ENCODE data around the gene IL31.

Gene IL31

DNA sequence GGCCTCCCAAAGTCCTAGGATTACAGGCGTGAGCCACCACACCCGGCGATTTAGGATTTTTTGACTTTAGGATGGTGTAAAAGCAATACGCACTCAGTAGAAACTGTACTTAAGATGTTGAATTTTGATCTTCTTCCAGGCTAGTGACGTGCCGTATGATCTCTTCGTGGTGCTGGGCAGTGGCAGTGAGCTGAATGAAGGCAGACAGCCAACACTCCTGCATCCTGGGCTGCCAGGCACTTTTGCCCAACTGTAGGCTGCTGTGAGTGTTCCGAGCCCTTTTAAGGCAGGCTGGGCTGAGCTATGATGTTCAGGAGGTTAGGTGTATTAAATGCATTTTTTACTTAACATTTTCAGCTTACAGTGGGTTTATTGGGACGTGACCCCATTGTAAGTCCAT lies 21.3 kb downstream of the IL31 start:
- DNase-seq = no peak

DNA sequence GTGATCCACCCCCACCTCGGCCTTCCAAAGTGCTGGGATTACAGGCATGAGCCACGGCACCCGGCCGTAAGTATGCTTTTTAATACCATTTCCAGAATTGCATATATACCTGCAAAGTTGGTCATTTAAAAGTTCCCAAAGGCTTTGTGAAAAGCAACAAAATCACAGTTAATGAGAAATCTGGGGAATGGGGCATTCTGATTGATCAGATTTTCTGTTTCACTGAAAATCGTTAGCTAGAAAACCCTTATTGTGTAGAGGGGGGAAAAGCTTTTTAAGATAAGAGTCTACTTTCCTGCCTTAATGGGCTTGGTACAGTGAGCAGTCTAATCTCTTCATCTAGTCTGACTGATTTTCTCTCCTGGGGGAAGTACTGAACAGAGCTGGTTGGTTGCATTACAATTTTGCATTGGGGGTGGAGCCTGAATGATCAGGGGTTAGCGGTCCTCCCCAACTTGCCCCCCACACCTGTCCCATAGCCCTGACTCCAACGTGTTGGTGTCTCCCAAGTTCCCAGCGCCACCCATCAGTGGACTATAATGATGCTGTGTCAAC lies 23.8 kb downstream of the IL31 start:
- DNase-seq = peak; percentile 46

GRCh38 chr12:122148657-122149056 lies 25.4 kb downstream of the IL31 start:
- DNase-seq = no peak

DNA sequence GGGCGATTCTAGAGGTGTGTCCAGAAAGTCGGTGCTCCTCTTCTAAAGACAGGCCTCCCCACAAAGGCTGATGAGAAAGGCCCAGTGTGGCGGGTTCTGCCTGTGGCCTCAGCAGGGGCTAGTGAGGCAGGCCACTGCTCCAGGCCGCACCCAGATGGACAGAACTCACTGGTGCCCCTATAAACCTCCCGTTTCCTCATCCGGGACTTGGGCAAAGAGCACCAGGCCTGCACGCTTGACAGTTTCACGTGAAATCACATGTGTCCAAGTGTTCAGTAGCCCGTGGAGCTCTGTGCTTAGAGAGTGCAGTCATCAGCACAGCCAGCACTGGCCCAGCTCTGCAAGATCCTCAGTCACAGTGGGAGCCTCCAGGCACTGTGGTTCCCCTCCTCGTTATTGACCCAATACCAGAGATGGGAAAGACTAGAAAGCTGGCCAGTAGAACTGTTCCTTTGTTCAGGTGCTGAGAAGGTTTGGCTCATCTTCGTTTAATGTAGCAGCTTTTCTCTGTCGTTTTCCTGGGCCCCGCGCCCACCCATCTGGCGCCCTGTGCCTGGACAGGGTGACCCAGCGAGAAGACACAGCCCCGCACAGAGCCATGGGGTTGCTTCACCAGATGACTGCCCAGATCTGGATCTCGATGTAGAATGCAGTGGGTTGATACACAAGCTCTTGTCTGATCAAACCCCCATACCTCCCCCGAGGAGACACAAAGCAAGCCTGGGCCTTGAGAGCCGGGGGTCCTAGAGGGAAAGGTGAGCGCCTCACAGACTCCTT lies 26.3 kb downstream of the IL31 start:
- no peak for DNase-seq

- no peak for DNase-seq
Observed at GRCh38 chr12:122145505-122146330, 28.3 kb downstream of the IL31 start.

- DNase-seq = no peak
Observed at GRCh38 chr12:122144885-122145284, 29.1 kb downstream of the IL31 start.

GRCh38 chr12:122142857-122143256 lies 31.2 kb downstream of the IL31 start:
- DNase-seq = no peak

- DNase-seq = no peak
Observed at GRCh38 chr12:122141911-122142725, 31.9 kb downstream of the IL31 start.

- no peak for DNase-seq
Observed at GRCh38 chr12:122140467-122141257, 33.4 kb downstream of the IL31 start.

DNA sequence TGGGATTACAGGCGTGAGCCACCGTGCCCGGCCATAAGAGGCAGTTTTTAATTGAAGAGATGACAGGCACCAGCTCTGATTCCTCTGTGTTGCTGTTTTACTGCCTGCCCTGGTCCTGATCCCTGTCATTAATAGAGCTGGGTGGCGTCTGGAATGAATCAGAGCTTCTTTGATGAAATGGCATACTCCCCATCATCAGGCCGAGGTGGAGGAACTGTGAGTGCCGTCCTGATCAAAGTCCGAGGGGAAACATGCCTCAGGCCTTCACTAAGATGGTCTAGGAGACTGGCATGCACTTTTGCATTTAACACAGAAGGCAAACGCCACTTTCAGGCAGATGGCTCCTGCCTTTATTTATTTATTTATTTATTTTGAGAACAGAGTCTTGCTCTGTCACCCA lies 34.1 kb downstream of the IL31 start:
- no peak for DNase-seq

- no peak for DNase-seq
Observed at GRCh38 chr12:122139266-122139665, 34.8 kb downstream of the IL31 start.

DNA sequence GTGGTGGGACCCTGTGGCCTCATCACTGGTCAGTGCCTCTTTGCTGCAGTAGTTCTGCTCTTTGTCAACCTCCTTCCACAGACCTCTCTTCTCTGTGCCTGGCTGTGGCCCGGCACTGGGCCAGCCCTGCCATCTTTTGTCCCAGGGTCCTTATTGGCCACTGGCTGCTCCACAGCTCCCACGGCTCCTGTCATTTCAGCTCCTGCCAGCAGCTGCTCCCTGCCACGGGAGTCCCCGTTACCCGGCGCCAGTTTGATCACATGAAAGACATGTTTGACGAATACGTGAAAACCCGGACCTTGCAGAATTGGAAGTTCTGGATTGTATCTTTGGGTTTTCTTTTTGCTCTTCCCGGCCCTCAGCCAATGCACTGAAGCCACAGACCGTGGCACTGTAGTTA lies 35.4 kb downstream of the IL31 start:
- no peak for DNase-seq

GRCh38 chr12:122138181-122138580 lies 35.8 kb downstream of the IL31 start:
- no peak for DNase-seq

DNA sequence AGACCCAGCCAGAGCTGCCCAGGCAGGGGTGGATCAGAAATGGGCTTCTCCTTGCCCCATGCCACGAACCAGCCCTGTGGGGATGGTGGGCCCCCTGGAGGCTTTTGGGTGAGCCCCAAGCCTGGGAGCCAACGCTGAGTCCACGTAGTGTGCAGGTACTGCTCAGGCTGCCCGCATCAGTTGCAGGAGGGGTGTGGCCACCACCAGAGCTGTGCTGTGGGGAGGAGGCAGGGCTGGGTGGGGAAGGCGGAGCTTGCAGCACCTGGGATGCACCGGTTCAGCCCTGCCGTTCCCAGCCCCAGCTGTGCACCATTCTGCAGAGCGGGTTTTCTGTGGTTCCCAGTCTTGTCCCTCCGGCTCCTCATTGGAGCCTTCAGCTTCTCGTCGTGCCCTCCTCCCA lies 36.3 kb downstream of the IL31 start:
- peak; percentile 19 for DNase-seq

DNA sequence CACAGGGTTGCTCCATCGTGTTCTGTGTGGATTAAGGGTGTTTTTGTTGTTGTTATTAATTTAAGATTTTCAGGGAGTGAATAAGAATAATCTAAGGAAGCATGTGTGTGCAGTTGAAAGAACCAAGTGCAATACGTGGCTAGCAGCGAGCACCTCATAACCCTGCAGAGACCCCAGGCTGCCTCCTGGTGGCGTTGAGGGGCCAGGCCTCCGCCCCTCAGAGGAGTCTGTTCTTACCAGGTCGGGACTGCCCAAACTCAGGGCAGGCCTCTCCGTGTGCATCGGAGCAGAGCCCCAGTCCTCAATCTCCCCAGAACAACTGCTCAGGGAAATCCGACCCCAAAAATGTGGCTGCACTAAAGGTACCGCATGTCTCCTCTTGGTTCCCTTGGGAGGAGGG lies 36.8 kb downstream of the IL31 start:
- peak; percentile 34 for DNase-seq

- no peak for DNase-seq
Observed at GRCh38 chr12:122135437-122136031, 38.5 kb downstream of the IL31 start.

GRCh38 chr12:122133192-122133950 lies 40.6 kb downstream of the IL31 start:
- DNase-seq = no peak

DNA sequence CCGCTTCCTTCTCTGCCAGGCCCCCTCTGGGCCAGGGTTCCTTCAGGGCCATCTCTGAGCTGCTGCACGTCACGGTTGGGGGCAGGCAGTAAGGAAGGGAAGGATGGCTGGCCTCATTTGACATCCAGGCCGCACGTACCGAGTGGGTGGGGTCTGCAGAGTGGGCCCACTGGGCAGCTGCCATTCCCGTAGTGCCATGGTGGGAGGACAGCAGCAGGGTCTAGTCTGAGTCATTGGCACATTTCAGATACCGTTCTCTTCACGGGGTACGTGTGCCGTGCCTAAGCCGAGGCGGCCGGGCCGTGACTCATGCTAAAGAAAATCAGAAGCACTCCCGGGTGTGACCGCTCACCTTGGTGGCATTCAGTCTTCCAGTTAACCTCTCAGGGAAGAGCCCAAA lies 43.9 kb downstream of the IL31 start:
- no peak for DNase-seq

DNA sequence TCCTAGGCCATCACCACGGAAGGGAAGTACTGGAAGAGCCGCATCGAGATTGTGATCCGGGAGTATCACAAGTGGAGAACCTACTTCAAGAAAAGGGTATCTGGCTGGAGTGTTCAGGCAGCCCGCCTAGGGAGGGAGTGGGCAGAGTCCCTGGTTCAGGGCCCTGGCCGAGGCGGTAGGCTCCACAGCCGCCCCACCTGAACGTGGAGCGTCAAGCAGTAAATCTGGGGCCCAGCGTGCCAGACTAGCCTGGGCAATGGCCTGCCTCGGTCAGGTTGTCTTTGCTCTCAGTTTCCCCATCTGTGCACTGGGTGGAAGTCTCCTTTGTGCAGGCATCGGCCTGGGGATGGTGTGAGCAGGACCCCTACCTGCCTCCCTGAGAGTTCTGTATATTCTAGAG lies 44.9 kb downstream of the IL31 start:
- no peak for DNase-seq

GRCh38 chr12:122128481-122128880 lies 45.5 kb downstream of the IL31 start:
- no peak for DNase-seq

DNA sequence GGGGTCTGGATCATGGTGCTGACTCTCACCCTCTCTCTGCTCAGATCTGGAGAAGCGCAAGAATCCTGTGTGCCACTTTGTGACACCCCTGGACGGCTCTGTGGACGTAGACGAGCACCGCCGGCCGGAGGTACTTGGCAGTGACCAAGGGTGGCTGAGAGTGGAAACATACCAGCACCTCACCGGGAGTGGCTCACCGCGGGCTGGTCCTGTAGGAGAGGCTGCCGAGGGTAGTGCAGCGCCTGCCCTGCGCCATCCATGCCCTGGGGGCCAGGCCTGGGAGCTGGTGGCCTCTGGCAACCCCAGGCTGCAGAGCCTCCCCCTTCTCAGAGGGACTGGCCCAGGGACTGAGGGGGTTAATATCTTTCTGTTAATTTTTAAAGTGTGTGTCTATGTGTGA lies 46.2 kb downstream of the IL31 start:
- no peak for DNase-seq
